Chondrocyte (in vitro differentiated cells): Measurements from ENCODE around the gene PAX5. TPM values are rescaled to one million over a fixed set of nuclear protein-coding genes. Genes with fewer than 3 reads are reported as not detected.

Source experiments
- DNase-seq: peaks from one replicate; pipeline ENCODE4 v3.0.0; 2021; ENCODE audit warnings: mixed read lengths, low spot score
- H3K27ac Mint-ChIP-seq: one replicate; pipeline ENCODE4 v1.8.0; 2021; ENCODE audit warnings: mild to moderate bottlenecking, moderate library complexity, mixed read lengths; ENCODE audit not compliant: unreplicated experiment
- H3K27me3 Mint-ChIP-seq: 2 replicates; pipeline ENCODE4 v1.8.0; 2021; ENCODE audit warnings: low read depth, mixed read lengths
- H3K36me3 Mint-ChIP-seq: 2 replicates; pipeline ENCODE4 v1.8.0; 2021; ENCODE audit warnings: low read depth, mixed read lengths
- H3K4me1 Mint-ChIP-seq: 2 replicates; pipeline ENCODE4 v1.8.0; 2021; ENCODE audit warnings: low read depth, mild to moderate bottlenecking, mixed read lengths
- H3K4me3 Mint-ChIP-seq: one replicate; pipeline ENCODE4 v1.8.0; 2021; ENCODE audit warnings: mild to moderate bottlenecking, moderate library complexity, mixed read lengths; ENCODE audit not compliant: unreplicated experiment
- H3K9me3 Mint-ChIP-seq: 2 replicates; pipeline ENCODE4 v1.8.0; 2021; ENCODE audit warnings: low read depth, mixed read lengths
- total RNA-seq: library from RNA; stranded (reverse); gene quantifications from 3 replicates; pipeline ENCODE4 v1.2.1, GENCODE V29; 2021
- TF ChIP-seq, protein P1 (sequence below): fragments of 200-600 bp; sonication (generic); IDR thresholded peaks from 2 replicates; pipeline ENCODE4 v1.5.0; 2021; ENCODE audit warnings: antibody characterized with exemption, mild to moderate bottlenecking, moderate library complexity

Gene PAX5
- total RNA-seq, 1 donor from 2014 or later, result not detected

DNA sequence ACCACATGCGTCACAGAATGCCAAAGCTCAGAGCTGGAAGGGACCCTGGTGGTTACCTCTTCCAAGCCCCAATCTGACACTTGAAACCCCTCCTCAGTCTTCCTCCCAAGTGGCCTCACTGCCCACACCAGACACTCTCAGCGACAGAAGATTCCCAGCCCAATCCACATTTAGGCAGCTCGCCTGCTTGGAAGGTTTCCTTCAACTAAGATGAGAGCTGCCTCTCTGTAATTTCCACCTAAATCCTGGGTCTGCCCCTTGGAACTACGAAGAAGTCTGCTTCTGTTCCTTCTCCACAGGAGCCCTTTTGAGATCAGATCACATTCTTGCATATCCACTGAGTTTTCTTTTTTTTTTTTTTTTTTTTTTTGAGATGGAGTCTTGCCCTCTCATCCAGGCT, 83.7 kb downstream of the PAX5 start:
- no peaks in the 10 kb centered on the region for H3K4me1 Mint-ChIP-seq
- no peak for DNase-seq
- H3K9me3 Mint-ChIP-seq, result peaks cover 10% of the 10 kb centered on the region
- H3K27ac Mint-ChIP-seq, result no peak overlapping the region
- no peaks in the 10 kb centered on the region for H3K36me3 Mint-ChIP-seq
- TF ChIP-seq, protein P1, sequence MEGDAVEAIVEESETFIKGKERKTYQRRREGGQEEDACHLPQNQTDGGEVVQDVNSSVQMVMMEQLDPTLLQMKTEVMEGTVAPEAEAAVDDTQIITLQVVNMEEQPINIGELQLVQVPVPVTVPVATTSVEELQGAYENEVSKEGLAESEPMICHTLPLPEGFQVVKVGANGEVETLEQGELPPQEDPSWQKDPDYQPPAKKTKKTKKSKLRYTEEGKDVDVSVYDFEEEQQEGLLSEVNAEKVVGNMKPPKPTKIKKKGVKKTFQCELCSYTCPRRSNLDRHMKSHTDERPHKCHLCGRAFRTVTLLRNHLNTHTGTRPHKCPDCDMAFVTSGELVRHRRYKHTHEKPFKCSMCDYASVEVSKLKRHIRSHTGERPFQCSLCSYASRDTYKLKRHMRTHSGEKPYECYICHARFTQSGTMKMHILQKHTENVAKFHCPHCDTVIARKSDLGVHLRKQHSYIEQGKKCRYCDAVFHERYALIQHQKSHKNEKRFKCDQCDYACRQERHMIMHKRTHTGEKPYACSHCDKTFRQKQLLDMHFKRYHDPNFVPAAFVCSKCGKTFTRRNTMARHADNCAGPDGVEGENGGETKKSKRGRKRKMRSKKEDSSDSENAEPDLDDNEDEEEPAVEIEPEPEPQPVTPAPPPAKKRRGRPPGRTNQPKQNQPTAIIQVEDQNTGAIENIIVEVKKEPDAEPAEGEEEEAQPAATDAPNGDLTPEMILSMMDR, result no peak
- no peak overlapping the region for H3K4me3 Mint-ChIP-seq
- peaks cover 53% of the 10 kb centered on the region for H3K27me3 Mint-ChIP-seq

DNA sequence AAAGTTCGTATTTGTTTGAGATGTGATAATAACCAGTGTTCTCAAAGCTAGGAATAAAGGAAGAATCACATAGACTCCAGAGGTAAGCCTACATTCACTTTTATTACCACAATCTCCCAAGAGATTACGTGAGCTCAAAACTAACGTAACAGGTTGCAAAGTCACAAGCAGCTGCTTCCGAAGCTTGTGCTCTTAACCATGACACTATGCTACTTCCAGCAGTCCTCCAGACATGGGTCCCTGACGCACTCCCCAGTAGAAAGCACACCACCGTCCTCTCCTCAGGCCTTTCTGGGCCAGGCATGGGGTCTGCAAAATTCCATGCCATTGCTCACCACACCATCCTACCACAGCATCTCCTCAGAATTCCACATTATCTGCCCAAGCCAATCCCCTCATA, 84.6 kb downstream of the PAX5 start:
- H3K9me3 Mint-ChIP-seq, result peaks cover 6% of the 10 kb centered on the region
- H3K4me3 Mint-ChIP-seq, result no peak overlapping the region
- TF ChIP-seq, protein P1, result no peak
- DNase-seq, result no peak
- H3K27me3 Mint-ChIP-seq, result peaks cover 51% of the 10 kb centered on the region
- H3K36me3 Mint-ChIP-seq, result no peaks in the 10 kb centered on the region
- no peaks in the 10 kb centered on the region for H3K4me1 Mint-ChIP-seq
- no peak overlapping the region for H3K27ac Mint-ChIP-seq

DNA sequence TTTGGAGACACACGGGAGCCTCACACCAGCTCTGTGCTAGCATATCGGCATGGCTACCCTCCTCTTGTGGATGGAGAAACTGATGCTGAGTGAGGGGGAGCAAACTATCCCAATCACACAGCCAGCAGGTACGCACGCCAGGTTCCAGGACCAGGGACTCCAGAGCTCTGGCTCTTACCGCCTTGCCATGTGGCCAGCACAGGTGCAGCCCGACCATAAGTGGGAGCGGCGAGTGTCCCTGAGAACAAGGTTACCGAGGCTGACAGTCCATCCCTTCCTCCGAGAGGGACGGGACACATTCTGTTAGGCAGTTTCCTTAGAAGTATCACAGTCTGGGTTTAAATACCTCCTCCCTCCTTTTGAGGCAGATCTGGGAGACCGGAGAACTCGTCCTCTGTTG, 86.0 kb downstream of the PAX5 start:
- Mint-ChIP-seq H3K4me1 (no peaks in the 10 kb centered on the region), H3K36me3 (no peaks in the 10 kb centered on the region), H3K9me3 (no peaks in the 10 kb centered on the region), H3K27ac (no peak overlapping the region), H3K4me3 (no peak overlapping the region), H3K27me3 (peaks cover 42% of the 10 kb centered on the region)
- TF ChIP-seq, protein P1, result no peak
- peak; percentile 59 for DNase-seq

DNA sequence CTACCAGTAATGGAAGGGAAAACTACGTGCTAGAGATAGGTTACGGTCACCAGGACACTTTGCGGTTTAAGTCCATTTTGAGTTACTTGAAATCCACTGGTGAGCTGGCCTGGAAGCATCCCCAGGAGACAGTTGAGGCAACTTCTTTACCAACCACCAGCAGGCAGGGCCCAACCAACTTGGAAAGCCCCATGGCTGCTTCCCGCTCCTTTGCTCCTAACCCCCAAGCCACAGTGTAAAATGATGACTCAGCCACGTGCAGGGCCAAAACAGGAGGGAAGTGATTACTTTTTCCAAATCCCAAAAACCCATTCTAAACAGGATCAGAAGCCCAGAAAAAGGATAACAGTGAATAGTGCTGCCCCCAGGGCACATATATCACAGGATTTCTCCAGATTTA, 87.4 kb downstream of the PAX5 start:
- no peak overlapping the region for H3K4me3 Mint-ChIP-seq
- no peaks in the 10 kb centered on the region for H3K9me3 Mint-ChIP-seq
- peaks cover 35% of the 10 kb centered on the region for H3K27me3 Mint-ChIP-seq
- no peak for DNase-seq
- H3K4me1 Mint-ChIP-seq, result no peaks in the 10 kb centered on the region
- TF ChIP-seq, protein P1, result no peak
- H3K27ac Mint-ChIP-seq, result no peak overlapping the region
- H3K36me3 Mint-ChIP-seq, result no peaks in the 10 kb centered on the region

DNA sequence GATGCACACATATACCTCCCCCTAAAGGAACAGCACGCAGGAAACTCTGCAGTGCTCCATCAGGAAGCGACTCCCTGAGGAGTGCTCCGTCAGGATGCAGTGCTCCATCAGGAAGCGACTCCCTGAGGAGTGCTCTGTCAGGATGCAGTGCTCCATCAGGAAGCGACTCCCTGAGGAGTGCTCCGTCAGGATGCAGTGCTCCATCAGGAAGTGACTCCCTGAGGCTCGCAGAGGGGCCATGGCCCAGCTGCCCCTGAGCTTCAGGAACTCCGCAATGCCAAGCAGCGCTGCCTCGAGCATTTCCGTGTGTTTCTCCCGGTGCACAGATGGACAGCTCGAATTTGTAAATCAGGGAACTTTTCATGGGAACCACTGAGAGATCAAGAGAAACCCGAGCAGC, 88.1 kb downstream of the PAX5 start:
- Mint-ChIP-seq H3K27me3 (peaks cover 37% of the 10 kb centered on the region), H3K36me3 (no peaks in the 10 kb centered on the region), H3K9me3 (no peaks in the 10 kb centered on the region), H3K4me3 (no peak overlapping the region), H3K27ac (no peak overlapping the region), H3K4me1 (no peaks in the 10 kb centered on the region)
- TF ChIP-seq, protein P1, result no peak
- DNase-seq, result peak; percentile 42
